Lung (tissue), 12 donors: ENCODE measurements around the gene PRRG1. TPM values are rescaled to one million over a fixed set of nuclear protein-coding genes. Genes with fewer than 3 reads are reported as not detected.
"Not testable (repeated sequence)": the region's sequence is repeated elsewhere in the genome, so short reads cannot be mapped to it uniquely, and the experiment has no call there.

Experiments
- ATAC-seq: fragments of 200-7000 bp; cut with Tn5 transposase; one replicate; pipeline ENCODE4 v1.9.1; 2020; ENCODE audit warnings: moderate number of reproducible peaks; ENCODE audit not compliant: insufficient read depth, low FRiP score
- DNase-seq, 3 donors: peaks; one replicate each; pipeline ENCODE4 v3.0.0-alpha.2; 2013 to 2017
- H3K27ac ChIP-seq, 2 donors: one replicate each; pipeline ENCODE4 v1.5.1; 2013; ENCODE audit warnings: mild to moderate bottlenecking in 2 of 2, moderate library complexity in 2 of 2, control low read depth in 1 of 2, inconsistent platforms in 1 of 2, low read depth in 1 of 2, low read length in 1 of 2
- H3K27me3 ChIP-seq, 3 donors: one replicate each; pipeline ENCODE4 v1.5.1; 2013; ENCODE audit warnings: low read length in 2 of 3; ENCODE audit not compliant: control insufficient read depth in 3 of 3, insufficient read depth in 3 of 3
- H3K36me3 ChIP-seq, 4 donors: one replicate each; pipeline ENCODE4 v1.5.1; 2013; ENCODE audit warnings: low read length in 4 of 4, mild to moderate bottlenecking in 1 of 4, moderate library complexity in 1 of 4; ENCODE audit not compliant: control insufficient read depth in 4 of 4, insufficient read depth in 4 of 4
- H3K4me1 ChIP-seq, 5 donors: one replicate each; pipeline ENCODE4 v1.5.1; 2013; ENCODE audit warnings: low read length in 5 of 5, mild to moderate bottlenecking in 2 of 5, moderate library complexity in 1 of 5; ENCODE audit not compliant: control insufficient read depth in 5 of 5, insufficient read depth in 5 of 5
- H3K4me3 ChIP-seq: one replicate; pipeline ENCODE4 v1.5.1; 2013; ENCODE audit warnings: mild to moderate bottlenecking, control low read depth, moderate library complexity
- H3K9ac ChIP-seq, 2 donors: one replicate each; pipeline ENCODE4 v1.5.1; 2013; ENCODE audit warnings: low read length in 2 of 2, control low read depth in 1 of 2; ENCODE audit not compliant: insufficient read depth in 1 of 2
- H3K9me3 ChIP-seq, 4 donors: one replicate each; pipeline ENCODE4 v1.5.1; 2013; ENCODE audit warnings: low read length in 3 of 4, mild to moderate bottlenecking in 1 of 4, moderate library complexity in 1 of 4; ENCODE audit not compliant: control insufficient read depth in 4 of 4, insufficient read depth in 3 of 4
- WGBS, 2 donors: extraction: QIAGEN DNeasy Blood & Tissue Kit; methylation state at CpG; one replicate each; pipeline ENCODE4 v1.1.7; 2013; 5-methylcytosine and 5-hydroxymethylcytosine counted together
- polyA plus RNA-seq, 2 donors: library from polyadenylated mRNA; stranded (reverse); fragments of 200-250 nt; gene quantifications; one replicate each; pipeline ENCODE4 v1.2.1, GENCODE V29; 2013
- total RNA-seq, 2 donors: library from RNA; depleted of rRNA in 1 of 2; stranded (reverse); fragments of >200 nt in 1 of 2; gene quantifications; one replicate each; pipeline ENCODE4 v1.2.1, GENCODE V29; 2014 to 2021
- TF ChIP-seq, protein P1 (sequence below): IDR thresholded peaks from 2 replicates; pipeline ENCODE4 v1.5.1; 2012; ENCODE audit warnings: mild to moderate bottlenecking; ENCODE audit errors: control extremely low read depth, extremely low read depth
- donor health status: control.
- donor health status: control.
- donor health status: Bipolar disorder and iron deficiency.
- donor health status: healthy.
- donor health status: DM: yes; HTN: yes; CAD: no.

The PRRG1 gene
- total and polyA plus RNA-seq, 4 donors: 2.1 to 15.0 (median 3.8) TPM

DNA sequence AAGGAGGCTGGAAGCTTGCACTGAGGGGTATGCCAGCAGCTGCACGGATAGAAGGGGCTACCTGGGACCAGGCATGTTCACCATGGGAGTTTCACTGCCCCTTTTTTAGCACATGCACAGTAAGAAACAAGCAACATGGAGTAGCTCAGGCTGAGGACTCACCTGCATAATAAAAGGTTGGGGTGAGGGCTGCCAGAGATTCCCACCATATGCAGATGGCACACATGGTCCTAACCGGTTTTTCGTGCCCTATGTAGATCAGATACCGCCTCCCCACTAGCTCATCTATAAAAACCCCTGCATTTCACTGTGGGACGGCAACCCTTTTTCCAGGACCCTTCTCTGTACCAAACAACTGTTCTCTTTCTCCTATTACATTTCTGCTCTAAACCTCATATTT, 125.3 kb downstream of the PRRG1 start:
- no peaks in the 10 kb centered on the region for H3K36me3 ChIP-seq
- WGBS, 2 donors: 52 to 84% methylated on average over 5 of the region's 5 CpGs
- H3K9ac ChIP-seq: no peak overlapping the region
- ATAC-seq (no peak), DNase-seq (no peak)
- TF ChIP-seq, protein P1, sequence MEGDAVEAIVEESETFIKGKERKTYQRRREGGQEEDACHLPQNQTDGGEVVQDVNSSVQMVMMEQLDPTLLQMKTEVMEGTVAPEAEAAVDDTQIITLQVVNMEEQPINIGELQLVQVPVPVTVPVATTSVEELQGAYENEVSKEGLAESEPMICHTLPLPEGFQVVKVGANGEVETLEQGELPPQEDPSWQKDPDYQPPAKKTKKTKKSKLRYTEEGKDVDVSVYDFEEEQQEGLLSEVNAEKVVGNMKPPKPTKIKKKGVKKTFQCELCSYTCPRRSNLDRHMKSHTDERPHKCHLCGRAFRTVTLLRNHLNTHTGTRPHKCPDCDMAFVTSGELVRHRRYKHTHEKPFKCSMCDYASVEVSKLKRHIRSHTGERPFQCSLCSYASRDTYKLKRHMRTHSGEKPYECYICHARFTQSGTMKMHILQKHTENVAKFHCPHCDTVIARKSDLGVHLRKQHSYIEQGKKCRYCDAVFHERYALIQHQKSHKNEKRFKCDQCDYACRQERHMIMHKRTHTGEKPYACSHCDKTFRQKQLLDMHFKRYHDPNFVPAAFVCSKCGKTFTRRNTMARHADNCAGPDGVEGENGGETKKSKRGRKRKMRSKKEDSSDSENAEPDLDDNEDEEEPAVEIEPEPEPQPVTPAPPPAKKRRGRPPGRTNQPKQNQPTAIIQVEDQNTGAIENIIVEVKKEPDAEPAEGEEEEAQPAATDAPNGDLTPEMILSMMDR: no peak
- no peaks in the 10 kb centered on the region for H3K9me3 ChIP-seq
- no peaks in the 10 kb centered on the region for H3K4me1 ChIP-seq
- H3K27me3 ChIP-seq: peaks cover 0 to 14% (median 4%) of the 10 kb centered on the region in 3 donors
- H3K27ac ChIP-seq: no peak overlapping the region
- no peak overlapping the region for H3K4me3 ChIP-seq

DNA sequence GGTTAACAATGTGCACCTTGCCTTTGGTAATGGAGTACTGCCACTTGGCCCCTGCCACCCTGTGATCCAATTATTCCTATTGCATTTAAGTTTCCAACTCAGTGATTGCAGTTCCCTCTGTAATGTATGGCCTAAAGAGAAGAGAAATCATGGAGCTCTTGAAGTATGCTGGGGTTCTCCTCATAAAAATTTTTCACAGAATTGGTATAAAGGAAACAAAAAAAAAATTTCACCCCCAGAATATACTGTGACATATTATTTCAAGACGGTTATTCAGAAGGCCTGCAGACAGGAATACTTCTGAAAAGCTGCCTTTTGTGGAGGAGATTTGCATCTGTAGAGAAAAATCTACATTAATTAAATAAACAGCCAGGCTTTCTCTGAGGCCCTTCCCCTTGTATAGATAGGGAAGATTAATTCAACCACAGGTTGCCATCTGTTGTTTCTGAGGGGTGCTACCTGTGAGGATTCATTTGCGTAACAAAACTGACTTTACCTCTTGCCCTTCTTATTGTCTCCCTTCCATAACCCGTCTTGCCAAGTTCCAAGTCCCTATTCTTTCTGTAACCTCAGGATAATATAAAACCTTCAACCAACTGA, 127.5 kb downstream of the PRRG1 start:
- Histone ChIP-seq H3K27me3 (peaks cover 0 to 14% (median 4%) of the 10 kb centered on the region in 3 donors), H3K9me3 (no peaks in the 10 kb centered on the region), H3K36me3 (no peaks in the 10 kb centered on the region), H3K4me1 (no peaks in the 10 kb centered on the region), H3K9ac (no peak overlapping the region), H3K27ac (no peak overlapping the region), H3K4me3 (no peak overlapping the region)
- no peak for DNase-seq
- TF ChIP-seq, protein P1: no peak
- no peak for ATAC-seq
- WGBS, 2 donors: 47 to 94% methylated on average over 3 of the region's 3 CpGs

DNA sequence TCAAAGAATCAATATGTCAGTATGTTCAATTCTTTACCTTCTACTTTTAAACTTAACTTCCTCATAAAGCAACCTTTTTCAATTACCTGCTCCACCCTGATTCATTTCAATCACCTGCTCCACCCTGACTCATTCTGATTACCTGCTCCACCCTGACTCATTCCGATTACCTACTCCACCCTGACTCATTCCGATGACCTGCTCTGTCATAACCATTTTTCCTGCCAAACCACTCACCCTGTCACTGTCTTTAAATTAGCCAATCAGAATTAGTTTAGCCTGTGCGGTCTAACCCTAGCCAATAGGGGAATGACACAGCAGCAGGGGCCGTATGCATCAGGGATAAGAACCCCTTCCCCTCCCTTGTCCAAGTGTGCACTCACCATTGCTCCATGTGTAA, 135.2 kb downstream of the PRRG1 start:
- not testable (repeated sequence) for H3K36me3 ChIP-seq, H3K9ac ChIP-seq, H3K27me3 ChIP-seq, H3K9me3 ChIP-seq, H3K27ac ChIP-seq, ATAC-seq, H3K4me1 ChIP-seq, DNase-seq, H3K4me3 ChIP-seq
- WGBS, 2 donors: 83 to 88% methylated on average over 4 of the region's 4 CpGs

DNA sequence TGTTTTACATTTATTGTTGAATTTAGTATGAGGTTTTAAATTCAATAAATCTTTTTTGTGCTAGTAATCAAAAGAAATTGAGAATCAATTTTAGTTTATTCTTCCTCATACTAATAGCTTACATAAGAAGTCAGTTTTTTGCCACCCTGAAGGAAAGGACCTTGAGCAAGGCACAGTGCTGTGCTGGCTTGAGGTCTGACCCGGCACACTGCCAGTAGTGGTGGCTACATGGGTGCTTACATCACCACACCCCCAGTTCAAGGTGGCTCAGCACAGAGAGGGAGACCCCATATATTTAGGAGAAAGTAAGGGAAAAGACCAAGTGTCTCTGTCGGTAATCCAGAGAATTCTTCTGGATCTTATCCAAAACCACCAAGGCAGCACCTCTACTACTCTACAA, 136.3 kb downstream of the PRRG1 start:
- no peak overlapping the region for H3K27ac ChIP-seq
- no peak for DNase-seq
- peaks cover 0 to 2% (median 0%) of the 10 kb centered on the region in 3 donors for H3K27me3 ChIP-seq
- no peak for ATAC-seq
- no peaks in the 10 kb centered on the region for H3K36me3 ChIP-seq
- no peak overlapping the region for H3K4me3 ChIP-seq
- H3K9me3 ChIP-seq: peaks cover 0 to 7% (median 0%) of the 10 kb centered on the region in 4 donors
- TF ChIP-seq, protein P1: no peak
- H3K4me1 ChIP-seq: no peaks in the 10 kb centered on the region
- H3K9ac ChIP-seq: no peak overlapping the region
- 77 to 88% methylated on average over 2 of the region's 2 CpGs for WGBS, 2 donors
